Pancreas (tissue), 10 donors: ENCODE results near the gene MYL7. TPM values are rescaled to one million over a fixed set of nuclear protein-coding genes. Genes with fewer than 3 reads are reported as not detected.

ENCODE experiments used
- ATAC-seq, 4 donors: fragments of 200-7000 bp; cut with Tn5 transposase; one replicate each; pipeline versions ENCODE4 v1.8.0 to v1.9.1; 2020; ENCODE audit warnings: mild to moderate bottlenecking in 4 of 4, moderate library complexity in 4 of 4
- DNase-seq, 6 donors: peaks; one replicate each; pipeline ENCODE4 v3.0.0-alpha.2; 2020
- FAIRE-seq: peaks from 2 replicates; lab custom pipeline; 2012; peaks lifted over from hg19 to GRCh38; lab: Jason Lieb, UNC
- H3K27ac ChIP-seq, 4 donors: fragments of 200-600 bp; sonication (generic); 1 replicate in 3 of 4; 2 replicates in 1 of 4; pipeline versions ENCODE4 v1.5.0 to v1.8.0; 2020
- H3K27me3 ChIP-seq, 4 donors: fragments of 200-600 bp; one replicate each; pipeline ENCODE4 v1.8.0; 2021
- H3K36me3 ChIP-seq, 3 donors: fragments of 200-600 bp; sonication (generic) in 1 of 3; one replicate each; pipeline versions ENCODE4 v1.5.0 to v1.8.0; 2020 to 2021
- H3K4me1 ChIP-seq, 3 donors: fragments of 200-600 bp; one replicate each; pipeline ENCODE4 v1.8.0; 2021
- H3K4me3 ChIP-seq, 4 donors: fragments of 200-600 bp; sonication (generic) in 2 of 4; one replicate each; pipeline versions ENCODE4 v1.5.0 to v1.8.0; 2020 to 2021
- H3K9me3 ChIP-seq, 4 donors: fragments of 200-600 bp; one replicate each; pipeline ENCODE4 v1.8.0; 2021
- CTCF ChIP-seq, 4 donors: fragments of 200-600 bp; sonication (generic) in 3 of 4; IDR thresholded peaks; one replicate each; pipeline versions ENCODE4 v1.5.0 to v1.8.0; 2021; ENCODE audit warnings: antibody characterized with exemption in 4 of 4
- WGBS, 2 donors: extraction: QIAGEN DNeasy Blood & Tissue Kit; methylation state at CpG; one replicate each; pipeline ENCODE4 v1.1.7; 2013; 5-methylcytosine and 5-hydroxymethylcytosine counted together
- intact Hi-C, 3 donors: fragments of 100-400 bp; cut with DNase I; formaldehyde crosslinking; loops; one replicate each; pipeline versions ENCODE4 v1.11.1 to v1.14.2; 2022
- polyA plus RNA-seq, 2 donors: library from polyadenylated mRNA; stranded (reverse); fragments of 200-250 nt; gene quantifications; one replicate each; pipeline ENCODE4 v1.2.3, GENCODE V29; 2013
- total RNA-seq, 6 donors: library from RNA; stranded (reverse); fragmentation: NEBNext Ultra II Directional in 4 of 6; extraction: Animal tissue kit (Norgen Biotek cat#: 25700) in 4 of 6; gene quantifications; one replicate each; pipeline versions ENCODE4 v1.2.1 to v1.2.4, GENCODE V29; 2021 to 2023
- donor health status: healthy with polysubstance abuse.
- donor health status: DM: no; HTN: no; CAD: no; lungs with moderate emphysema.
- donor health status: DM: no; HTN: no; CAD: no.
- donor health status: control.
- donor health status: control.
- donor health status: Bipolar disorder and iron deficiency.
- donor health status: DM: yes; HTN: yes; CAD: no.
- donor health status: DM: no; HTN: no; CAD: no.
- donor health status: DM: no; HTN: no; CAD: no.
- donor health status: DM: yes; HTN: yes; CAD: no.

The MYL7 gene
- total and polyA plus RNA-seq, 8 donors = 0.94 to 2.3 (median 1.9) TPM; not detected in 5

GRCh38 chr7:44144968-44145478, 3.9 kb upstream of the MYL7 start:
- FAIRE-seq (no peak), DNase-seq (peak in 1 of 6 donors; percentile 73), ATAC-seq (no peak)
- no peak for TF ChIP-seq CTCF (IDR thresholded peaks at IDR 0.05)
- intact Hi-C loops = no loop called here
- no peak overlapping the region for H3K27ac ChIP-seq
- H3K9me3 ChIP-seq = no peaks in the 10 kb centered on the region
- H3K4me1 ChIP-seq = no peaks in the 10 kb centered on the region
- H3K4me3 ChIP-seq = no peak overlapping the region
- WGBS, 2 donors = 82 to 86% methylated on average over 20 to 31 of the region's 31 CpGs
- H3K36me3 ChIP-seq = no peaks in the 10 kb centered on the region
- no peaks in the 10 kb centered on the region for H3K27me3 ChIP-seq

- H3K4me1 ChIP-seq = no peaks in the 10 kb centered on the region
- no peak overlapping the region for H3K27ac ChIP-seq
- H3K9me3 ChIP-seq = no peaks in the 10 kb centered on the region
- H3K4me3 ChIP-seq = no peak overlapping the region
- ATAC-seq = no peak
- TF ChIP-seq CTCF (IDR thresholded peaks at IDR 0.05) = no peak
- no peaks in the 10 kb centered on the region for H3K36me3 ChIP-seq
- DNase-seq = peak in 1 of 6 donors; percentile 11
- no peak for FAIRE-seq
- intact Hi-C loops = no loop called here
- no peaks in the 10 kb centered on the region for H3K27me3 ChIP-seq
- 90 to 94% methylated on average over 6 of the region's 6 CpGs for WGBS, 2 donors
Measured at GRCh38 chr7:44144426-44144967, 3.4 kb upstream of the MYL7 start.

GRCh38 chr7:44143646-44144250, 2.6 kb upstream of the MYL7 start:
- DNase-seq = no peak
- H3K4me1 ChIP-seq = no peaks in the 10 kb centered on the region
- no peaks in the 10 kb centered on the region for H3K27me3 ChIP-seq
- H3K27ac ChIP-seq = no peak overlapping the region
- intact Hi-C loops = no loop called here
- H3K4me3 ChIP-seq = no peak overlapping the region
- 72 to 87% methylated on average over 6 of the region's 6 CpGs for WGBS, 2 donors
- no peaks in the 10 kb centered on the region for H3K9me3 ChIP-seq
- no peak for FAIRE-seq
- no peak for TF ChIP-seq CTCF (IDR thresholded peaks at IDR 0.05)
- H3K36me3 ChIP-seq = no peaks in the 10 kb centered on the region
- no peak for ATAC-seq

GRCh38 chr7:44142028-44142427, 896 bp upstream of the MYL7 start:
- FAIRE-seq (no peak), ATAC-seq (no peak), DNase-seq (peak in 1 of 6 donors; percentile 63)
- no peaks in the 10 kb centered on the region for H3K36me3 ChIP-seq
- intact Hi-C loops = no loop called here
- no peaks in the 10 kb centered on the region for H3K4me1 ChIP-seq
- no peaks in the 10 kb centered on the region for H3K27me3 ChIP-seq
- no peak for TF ChIP-seq CTCF (IDR thresholded peaks at IDR 0.05)
- H3K4me3 ChIP-seq = no peak overlapping the region
- no peaks in the 10 kb centered on the region for H3K9me3 ChIP-seq
- WGBS, 2 donors = 84 to 88% methylated on average over 4 of the region's 4 CpGs
- no peak overlapping the region for H3K27ac ChIP-seq

GRCh38 chr7:44140341-44140740, 791 bp downstream of the MYL7 start:
- no peak overlapping the region for H3K4me3 ChIP-seq
- FAIRE-seq (no peak), DNase-seq (peak in 1 of 6 donors; percentile 52), ATAC-seq (no peak)
- H3K9me3 ChIP-seq = no peaks in the 10 kb centered on the region
- no peaks in the 10 kb centered on the region for H3K36me3 ChIP-seq
- intact Hi-C loops = no loop called here
- H3K27me3 ChIP-seq = no peaks in the 10 kb centered on the region
- no peak for TF ChIP-seq CTCF (IDR thresholded peaks at IDR 0.05)
- H3K27ac ChIP-seq = no peak overlapping the region
- 75 to 81% methylated on average over 10 of the region's 10 CpGs for WGBS, 2 donors
- H3K4me1 ChIP-seq = no peaks in the 10 kb centered on the region
